NCI-H187 treated with DMSO at 0.1 percent for 48 hours (cell line): ENCODE data around the gene SELENBP1.

Source experiments
- DNase-seq: peaks from one replicate; lab custom pipeline; 2025; lab: John Stamatoyannopoulos, UW

Gene SELENBP1

DNA sequence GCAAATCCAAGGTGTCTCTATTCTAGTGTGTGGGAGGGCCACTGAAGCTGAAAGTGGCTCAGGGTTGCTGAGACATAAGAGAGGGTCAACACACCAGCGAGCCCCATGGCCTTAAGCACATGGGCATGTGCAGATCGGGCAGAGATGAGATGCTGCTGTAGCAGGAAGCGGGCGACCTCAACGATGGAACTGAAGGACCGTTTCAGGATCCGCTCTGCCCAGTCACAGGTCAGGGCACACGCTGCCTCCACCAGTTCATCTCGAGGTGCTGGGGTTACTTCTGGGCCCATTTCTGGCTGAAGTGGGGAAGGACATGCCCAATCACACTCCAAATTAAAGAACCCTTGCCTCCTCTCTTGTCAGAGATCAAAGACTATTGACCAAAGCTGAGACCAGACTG is 28.9 kb downstream of the SELENBP1 start:
- DNase-seq, result no peak

DNA sequence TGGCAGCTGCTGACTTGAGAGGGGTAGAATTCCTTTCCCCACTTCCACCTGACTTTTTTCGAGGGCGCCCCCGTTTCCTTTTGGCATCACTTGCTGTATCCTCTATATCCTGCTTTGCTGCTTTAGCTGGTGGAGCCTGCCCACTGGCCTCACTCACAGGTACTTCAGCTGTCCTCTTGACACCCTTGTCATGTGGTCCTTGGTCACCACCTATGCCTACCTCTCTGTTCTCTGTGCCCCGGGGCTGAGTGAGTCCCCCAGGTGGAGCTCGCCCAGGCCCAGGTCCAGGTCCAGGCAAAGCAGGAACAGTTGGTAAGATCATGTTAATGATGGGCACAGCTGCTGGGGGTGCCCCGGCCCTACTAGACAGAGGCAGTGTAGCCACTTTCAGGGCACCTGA is 29.9 kb downstream of the SELENBP1 start:
- no peak for DNase-seq

DNA sequence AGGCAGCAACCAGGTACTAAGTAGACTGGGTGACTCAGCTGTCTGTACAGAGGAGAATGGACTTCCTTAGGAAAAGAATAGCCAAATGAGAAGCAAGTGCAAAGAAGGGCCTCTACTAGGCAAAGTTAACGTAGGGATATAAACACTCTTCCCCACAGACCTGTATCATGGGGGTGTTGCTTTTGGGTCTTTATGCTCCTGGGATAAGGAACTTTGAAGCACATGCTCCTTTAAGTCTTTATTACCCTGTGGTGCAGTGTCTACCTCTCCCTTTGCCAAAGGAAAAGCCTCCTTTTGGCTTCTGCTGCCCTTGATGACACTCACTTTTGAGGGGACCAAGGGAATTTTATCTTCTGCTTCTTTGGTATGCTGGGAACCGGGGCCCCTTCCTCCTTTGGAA is 30.5 kb downstream of the SELENBP1 start:
- DNase-seq, result no peak

DNA sequence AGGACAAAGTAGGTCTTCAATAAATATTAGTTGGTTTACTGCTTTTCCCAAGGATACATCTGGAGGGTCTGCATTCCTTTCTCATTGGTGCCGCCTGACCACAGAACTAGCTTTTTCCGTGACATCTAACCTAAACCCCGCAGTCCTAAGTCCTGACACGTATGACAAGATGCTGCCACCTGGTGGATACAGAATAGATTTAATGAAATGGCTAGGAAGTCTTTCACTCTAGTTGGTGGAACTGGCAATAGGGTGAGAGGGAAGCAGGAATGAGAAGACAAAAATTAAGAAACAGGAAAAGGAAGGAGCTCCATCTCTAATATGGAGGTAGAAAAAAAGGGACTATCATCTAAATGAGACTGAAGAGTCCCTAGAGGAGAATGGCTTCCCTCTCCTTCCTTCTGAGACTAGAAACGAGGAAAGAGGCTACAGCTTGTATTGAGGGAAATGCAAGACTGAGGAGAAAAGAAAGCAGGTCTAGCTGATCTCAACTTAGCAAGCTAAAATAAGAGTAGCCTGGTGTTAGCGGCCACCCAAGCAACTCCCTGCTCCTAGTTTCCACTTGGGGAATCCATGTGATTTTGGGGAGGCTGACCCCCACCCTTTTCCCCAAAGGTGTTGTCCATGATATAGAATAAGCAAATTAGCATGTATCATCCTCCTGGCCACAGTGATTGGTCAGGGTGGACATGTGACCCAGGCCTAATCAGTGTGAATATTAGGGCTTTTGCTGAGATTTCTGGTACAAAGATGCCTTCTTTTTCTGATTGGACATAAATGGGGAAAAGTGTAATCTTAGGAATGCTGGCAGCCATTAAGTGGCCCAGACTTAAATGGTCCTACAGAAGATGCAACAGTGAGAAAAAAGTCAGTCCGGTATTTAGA is 31.4 kb downstream of the SELENBP1 start:
- peak; percentile 74 for DNase-seq

DNA sequence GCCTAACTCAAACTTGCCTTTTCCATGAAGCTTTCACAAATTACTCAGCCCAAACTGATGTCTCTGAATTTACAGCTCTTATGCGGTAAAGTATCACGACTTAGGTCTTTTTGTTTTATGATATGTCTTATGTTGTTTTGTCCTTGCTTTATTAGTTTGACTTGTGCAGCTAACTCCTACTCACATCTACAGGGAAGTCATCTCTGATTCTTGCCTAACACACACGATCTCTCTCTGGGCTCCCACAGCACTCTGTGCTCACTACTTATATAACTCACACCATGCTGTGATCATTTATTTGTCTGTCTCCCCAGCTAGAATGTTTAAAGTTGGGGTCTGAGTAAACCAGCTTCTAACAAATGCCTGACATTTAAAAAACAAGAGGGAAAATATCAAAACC is 35.9 kb downstream of the SELENBP1 start:
- no peak for DNase-seq

DNA sequence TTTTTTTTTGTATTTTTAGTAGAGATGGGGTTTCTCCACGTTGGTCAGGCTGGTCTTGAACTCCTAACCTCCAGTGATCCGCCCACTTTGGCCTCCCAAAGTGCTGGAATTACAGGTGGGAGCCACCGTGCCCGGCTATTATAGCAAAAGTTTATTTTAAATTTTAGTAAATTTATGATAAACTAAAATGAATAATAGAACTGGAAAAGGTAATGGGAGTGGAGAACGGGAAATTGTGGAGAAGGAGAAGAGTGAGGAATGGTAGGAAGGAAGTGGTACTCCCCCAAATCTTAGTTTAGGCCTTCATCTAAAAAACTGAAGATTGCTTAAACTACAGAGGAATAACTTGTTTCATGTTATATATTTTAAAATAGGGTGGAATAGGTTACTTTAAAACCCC is 37.7 kb downstream of the SELENBP1 start:
- DNase-seq, result no peak

DNA sequence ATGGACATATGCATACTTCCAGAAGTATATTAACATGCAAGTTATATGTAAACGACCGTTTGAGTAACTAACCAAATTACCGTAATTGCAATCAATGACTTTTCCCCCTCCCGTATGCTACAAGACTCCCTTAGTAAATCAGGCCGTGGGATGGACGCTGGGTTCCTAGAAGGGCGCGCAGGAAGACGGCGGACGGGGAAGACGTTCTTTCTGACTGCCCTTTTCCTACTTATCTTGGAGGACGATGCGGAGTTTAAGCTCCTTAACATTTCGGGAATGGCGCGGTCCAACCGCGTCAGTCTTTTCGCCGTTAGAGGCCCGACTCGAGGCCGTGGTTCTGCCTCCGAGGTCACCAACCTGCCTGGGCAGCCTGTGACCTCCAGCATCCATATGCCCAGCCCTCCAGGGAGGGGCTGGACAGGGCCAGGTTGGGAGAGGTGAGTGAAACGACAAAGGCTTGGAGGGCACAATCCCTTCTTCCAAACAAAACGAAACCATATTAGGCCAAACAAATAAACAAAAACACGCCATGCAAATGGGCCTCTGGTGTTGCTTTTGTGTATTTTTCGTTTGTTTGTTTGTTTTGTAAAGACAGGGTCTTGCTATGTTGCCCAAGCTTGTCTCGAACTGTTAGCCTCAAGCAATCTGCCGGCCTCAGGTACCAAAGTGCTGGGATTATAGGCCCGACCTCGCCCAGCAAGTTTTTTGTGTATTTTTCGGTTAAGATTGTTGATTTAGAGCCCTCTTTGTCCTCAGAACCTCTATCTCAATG is 44.4 kb downstream of the SELENBP1 start:
- no peak for DNase-seq

DNA sequence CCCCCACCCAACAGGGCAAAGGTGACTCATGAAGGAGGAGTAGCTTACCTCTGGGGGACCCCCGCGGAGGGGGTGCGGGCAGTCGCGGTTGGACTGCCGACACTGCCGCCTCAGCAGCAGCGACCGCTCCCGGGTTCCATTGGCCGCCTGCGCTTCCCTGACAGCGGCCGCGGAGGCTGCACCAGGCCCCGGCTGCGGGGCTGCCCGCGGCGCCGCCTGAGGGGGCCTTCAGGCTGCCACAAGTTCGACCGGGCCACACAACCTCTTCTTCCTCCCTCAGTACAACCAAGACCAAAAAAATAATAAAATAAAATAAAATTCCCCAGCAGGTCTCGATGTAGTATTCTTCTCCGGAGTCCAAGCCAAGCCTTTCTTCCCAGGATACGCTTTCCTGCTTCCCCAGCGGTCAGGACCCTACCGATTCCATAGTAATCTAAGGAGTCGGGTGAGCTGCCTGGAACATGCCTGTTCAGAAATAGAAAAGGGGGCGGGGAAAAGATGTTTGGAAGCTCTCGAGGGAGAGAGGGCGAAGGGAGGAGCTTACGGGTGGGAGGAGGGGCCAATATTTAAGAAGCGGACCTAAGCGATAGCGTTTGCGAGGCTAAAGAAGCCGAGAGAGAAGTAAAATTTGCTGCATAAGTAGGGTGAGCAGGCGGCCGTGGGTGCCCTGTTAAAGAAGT is 45.1 kb downstream of the SELENBP1 start, which contains the start of gene PI4KB:
Gene PI4KB, minus strand, starts transcription at position 194 of the 680 bp plus-strand sequence. CDS start 10,935 bp downstream, outside the sequence.
- peak; percentile 100 for DNase-seq

DNA sequence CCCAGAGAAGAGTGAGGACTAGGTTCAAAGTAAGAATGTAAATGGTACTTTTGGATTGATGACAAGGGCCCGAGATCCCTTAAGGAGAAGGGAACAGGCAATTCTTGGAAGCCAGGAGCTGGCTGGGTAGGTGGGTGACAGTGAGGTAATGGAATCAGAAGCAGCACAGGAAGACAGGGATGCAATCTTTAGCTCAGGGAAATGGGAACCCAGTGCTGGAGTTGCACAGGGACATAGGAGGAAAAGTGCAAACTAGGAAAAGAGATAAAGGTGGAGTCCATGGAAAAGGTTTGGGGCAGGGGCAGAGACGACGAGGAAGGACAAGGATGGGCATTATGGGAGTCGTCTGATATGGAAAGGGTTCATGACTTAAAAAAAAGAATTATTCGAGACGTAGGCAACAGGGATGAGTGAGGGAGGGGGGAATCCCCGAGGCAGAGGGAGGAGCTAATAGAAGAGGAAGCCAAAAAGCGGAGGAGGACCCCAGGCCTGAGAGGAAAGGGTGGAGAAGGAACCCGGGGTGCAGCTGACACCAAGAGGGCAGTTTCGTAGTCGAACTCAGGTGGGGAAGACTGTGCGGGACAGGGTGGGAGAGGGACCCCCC is 45.8 kb downstream of the SELENBP1 start:
- no peak for DNase-seq

DNA sequence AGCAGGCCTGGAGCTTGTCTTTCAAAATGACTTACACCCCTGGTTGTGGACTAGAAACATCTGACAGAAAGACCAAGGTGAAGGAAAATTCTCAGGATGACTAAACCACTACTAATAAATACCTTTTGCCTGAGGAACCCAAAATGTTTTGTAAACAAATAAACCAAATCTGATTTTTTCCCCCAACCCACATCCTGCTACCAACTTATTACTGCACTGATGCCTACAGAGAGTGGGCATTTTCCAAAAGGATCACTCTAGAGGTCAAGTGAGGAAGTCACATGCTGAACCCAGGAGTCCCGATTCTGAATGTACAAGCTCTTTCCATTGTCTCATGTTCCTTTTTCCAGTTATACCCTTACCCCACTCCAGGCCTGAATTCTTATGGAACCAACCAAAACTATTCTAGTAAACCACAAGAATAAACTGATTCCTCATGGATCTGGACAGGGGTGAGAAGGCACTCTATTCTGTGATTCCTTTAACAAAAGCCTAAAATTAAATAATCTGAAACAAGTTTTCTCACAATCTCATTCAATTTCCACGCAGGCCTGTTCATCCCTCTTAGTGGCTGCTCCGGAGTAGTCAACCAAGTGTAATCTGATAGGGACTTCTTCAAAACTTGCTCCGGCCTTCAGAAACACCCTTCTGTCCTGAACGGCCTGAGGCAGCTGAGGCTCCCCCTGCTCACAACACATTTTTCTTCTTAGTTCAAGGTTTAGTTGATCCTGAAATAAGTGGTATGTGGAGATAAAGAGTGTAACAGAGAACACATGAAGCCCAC is 46.7 kb downstream of the SELENBP1 start:
- DNase-seq, result no peak

DNA sequence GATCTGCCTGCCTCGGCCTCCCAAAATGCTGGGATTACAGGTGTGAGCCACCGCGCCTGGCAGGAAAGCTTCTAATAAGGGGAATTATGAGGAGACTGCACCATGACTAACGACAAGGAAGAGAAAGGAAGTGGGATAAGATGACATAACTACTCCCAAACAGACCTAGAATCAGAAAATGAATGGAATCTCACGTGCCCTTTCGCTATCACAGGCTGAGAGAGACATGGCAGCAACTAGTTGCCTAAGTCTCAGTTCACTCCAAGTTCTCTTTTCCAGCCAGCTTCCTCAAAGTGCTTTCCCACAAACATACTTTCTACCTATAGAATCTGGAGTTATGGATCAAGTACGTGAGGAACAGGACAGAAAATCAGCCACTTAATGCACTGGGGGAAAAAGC is 47.3 kb downstream of the SELENBP1 start:
- DNase-seq, result no peak

DNA sequence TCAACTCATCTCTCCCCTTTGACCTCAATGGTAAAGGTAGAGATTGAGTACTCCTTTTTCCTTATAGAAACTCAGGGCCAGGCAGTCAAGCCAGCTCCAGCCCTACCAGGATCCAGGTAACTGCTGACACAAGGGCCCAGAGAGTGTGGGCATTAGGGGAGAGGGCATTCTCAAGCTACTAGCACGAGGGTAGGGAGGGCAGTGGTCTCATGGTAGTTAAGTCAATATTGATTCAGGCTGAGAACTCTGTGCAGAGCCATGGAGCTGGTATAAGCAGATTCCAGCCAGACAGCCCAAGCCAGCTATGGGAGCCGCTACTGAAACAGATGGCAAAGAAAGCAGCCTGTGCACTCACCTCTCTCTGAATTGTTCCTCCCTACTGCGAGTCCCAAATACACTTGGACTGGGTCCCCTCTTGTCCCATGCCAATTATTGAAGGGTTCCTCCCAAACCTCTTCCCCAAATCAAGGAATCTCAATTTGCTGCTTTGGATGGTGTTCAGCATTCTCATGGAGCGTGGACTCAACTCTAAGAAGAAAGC is 48.0 kb downstream of the SELENBP1 start:
- no peak for DNase-seq

DNA sequence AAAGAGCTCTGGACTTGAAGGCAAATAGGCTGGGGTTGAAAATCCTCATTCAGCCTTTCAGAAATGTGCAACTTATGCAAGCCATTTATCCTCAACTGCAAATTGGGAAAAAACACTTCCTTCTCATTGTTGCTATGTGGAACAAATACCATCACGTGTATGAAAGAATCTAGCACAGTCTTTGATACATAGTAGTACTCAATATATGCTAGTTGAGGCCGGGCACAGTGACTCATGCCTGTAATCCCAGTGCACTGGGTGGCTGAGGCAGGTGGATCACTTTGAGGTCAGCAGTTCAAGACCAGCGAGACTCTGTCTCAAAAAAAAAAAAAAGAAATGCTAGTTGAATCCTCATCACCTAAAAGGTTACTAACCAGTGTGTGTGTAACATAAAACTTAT is 53.5 kb downstream of the SELENBP1 start:
- DNase-seq, result no peak

DNA sequence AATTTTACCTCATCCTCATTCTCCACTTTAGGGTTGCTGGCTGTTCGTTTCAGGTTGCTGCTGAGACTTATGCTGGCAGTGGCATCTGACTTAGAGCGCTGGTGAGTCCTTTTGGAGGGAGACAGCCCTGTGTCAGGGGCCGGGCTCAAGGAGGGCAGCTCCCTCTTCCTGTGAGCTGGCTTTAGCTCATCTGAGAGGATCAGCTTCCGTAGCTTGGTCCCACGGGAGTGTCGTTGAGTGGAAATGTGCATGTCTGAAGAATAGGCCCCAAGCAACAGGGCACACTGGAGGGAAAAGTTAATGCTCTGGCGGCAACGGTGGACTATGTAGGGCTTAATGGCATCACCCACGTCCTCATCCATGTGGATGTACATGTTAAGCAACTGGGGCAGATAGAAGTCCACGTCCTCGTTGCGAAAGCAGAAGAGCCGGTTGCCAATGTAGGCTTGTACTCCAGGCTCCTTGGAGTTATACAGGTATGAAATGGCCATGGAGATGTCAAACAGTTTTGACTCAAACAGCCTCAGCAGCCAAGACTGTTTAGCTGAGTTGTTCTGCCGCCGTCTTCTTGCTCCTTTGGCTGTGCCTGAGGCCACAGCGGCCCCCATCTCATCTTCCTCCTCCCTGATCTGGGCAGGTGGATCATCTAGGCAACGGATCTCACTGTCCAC is 56.8 kb downstream of the SELENBP1 start:
- DNase-seq, result no peak
